Mucosa of rectum (tissue), 2 donors: ENCODE measurements around the gene SETBP1.

Experiments used
- H3K27ac ChIP-seq, 2 donors: one replicate each; pipeline ENCODE4 v1.7.0; 2013; ENCODE audit warnings: inconsistent platforms in 2 of 2, low read depth in 2 of 2, low read length in 2 of 2
- H3K27me3 ChIP-seq, 2 donors: one replicate each; pipeline ENCODE4 v1.7.0; 2013; ENCODE audit warnings: low read length in 2 of 2; ENCODE audit not compliant: control insufficient read depth in 2 of 2, insufficient read depth in 2 of 2
- H3K36me3 ChIP-seq, 2 donors: one replicate each; pipeline ENCODE4 v1.7.0; 2013; ENCODE audit warnings: low read length in 2 of 2; ENCODE audit not compliant: control insufficient read depth in 2 of 2, insufficient read depth in 2 of 2
- H3K4me1 ChIP-seq, 2 donors: one replicate each; pipeline ENCODE4 v1.7.0; 2013; ENCODE audit warnings: low read length in 2 of 2, mild to moderate bottlenecking in 1 of 2; ENCODE audit not compliant: control insufficient read depth in 2 of 2, insufficient read depth in 2 of 2
- H3K4me3 ChIP-seq, 2 donors: one replicate each; pipeline ENCODE4 v1.7.0; 2013; ENCODE audit warnings: low read length in 2 of 2
- H3K9ac ChIP-seq, 2 donors: one replicate each; pipeline ENCODE4 v1.7.0; 2013; ENCODE audit warnings: low read length in 2 of 2, low read depth in 1 of 2, mild to moderate bottlenecking in 1 of 2
- H3K9me3 ChIP-seq, 2 donors: one replicate each; pipeline ENCODE4 v1.7.0; 2013; ENCODE audit warnings: low read length in 2 of 2; ENCODE audit not compliant: control insufficient read depth in 2 of 2
- donor health status: healthy.
- donor health status: Normal muscosa, but diverticular disease.

Gene SETBP1

DNA sequence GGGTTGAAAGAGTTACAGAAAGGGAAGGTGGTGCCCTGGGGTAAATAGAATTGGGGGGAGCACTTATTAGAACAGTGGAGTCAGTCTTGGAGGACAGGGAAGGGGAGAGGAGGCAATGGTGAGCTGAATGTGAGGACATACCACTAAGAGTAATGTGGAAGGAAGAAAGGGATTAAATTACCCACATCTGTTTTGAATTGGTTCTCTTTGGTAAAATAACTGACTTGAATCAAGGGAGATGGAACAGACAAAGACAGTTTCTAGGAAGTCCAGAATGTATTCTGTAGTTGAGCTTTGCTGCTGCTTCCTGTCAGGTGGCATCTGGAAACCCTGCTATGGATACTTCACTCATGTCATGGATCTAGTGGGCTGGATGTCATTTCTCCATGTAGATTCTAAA is 6.7 kb downstream of the SETBP1 start:
- H3K9ac ChIP-seq: no peak overlapping the region
- no peaks in the 10 kb centered on the region for H3K36me3 ChIP-seq
- H3K9me3 ChIP-seq: no peaks in the 10 kb centered on the region
- H3K4me3 ChIP-seq: no peak overlapping the region
- no peaks in the 10 kb centered on the region for H3K27me3 ChIP-seq
- no peak overlapping the region for H3K27ac ChIP-seq
- H3K4me1 ChIP-seq: peaks cover 2 to 11% of the 10 kb centered on the region in 2 donors

DNA sequence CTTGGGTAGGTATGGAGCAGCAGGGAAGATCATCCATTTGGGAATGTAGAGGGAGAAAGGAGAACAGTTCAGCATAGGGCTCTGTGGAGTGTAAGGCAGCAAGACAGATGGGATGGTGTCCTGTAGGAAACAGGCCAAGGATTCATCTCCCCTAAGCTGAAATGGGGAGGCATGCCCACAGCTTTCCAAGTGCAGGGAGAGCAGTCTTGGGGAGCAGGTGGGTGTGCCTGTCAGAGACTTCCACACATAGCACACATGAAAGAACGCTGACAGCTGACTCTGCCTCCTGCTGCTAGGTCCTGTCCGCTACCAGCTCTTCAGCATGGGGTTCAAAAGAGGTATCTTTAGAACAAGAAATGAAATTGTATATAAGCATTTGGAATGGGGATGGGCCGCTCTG is 9.0 kb downstream of the SETBP1 start:
- no peak overlapping the region for H3K27ac ChIP-seq
- H3K36me3 ChIP-seq: no peaks in the 10 kb centered on the region
- H3K4me1 ChIP-seq: peaks cover 0 to 6% of the 10 kb centered on the region in 2 donors

DNA sequence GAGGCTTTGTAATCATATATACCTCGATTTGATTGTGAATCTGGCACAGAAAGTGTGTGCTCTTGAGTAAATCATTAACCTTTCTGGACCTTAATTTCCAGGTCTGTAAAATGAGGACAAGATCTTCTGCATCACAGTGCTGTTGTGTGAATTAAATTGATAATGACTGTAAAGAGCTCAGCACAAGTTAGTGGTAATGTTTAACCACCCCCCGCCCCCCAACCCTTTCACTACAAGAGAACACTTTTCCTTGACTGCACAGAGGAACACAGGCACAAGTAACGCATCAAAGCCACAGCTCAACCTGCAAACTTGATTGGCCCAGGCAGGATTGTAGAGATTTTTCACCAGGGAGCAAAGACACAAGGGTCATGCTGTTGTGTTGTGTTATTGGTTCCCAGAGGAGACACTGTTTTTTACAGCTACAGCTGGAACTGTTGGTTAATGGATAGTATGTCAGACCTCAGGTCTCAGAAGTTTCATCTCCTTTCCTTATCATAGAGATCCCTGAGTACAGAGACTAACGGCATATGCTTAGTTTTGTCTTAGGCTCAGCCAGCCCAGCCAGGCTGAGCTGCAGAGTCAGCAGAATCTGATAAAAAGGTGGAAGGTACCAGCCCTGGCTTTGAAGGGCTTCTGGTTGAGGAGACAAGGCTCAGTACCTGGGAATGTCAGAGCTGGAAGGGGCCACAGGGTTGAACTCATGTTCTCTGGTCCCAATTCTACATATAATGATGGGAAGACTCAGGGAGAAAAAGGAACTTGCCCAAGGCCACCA is 10.6 kb downstream of the SETBP1 start:
- Histone ChIP-seq H3K27me3 (no peaks in the 10 kb centered on the region), H3K36me3 (no peaks in the 10 kb centered on the region), H3K4me1 (peaks cover 0 to 6% of the 10 kb centered on the region in 2 donors), H3K4me3 (no peak overlapping the region), H3K27ac (no peak overlapping the region), H3K9me3 (no peaks in the 10 kb centered on the region), H3K9ac (no peak overlapping the region)

More for the DNA sequence above, 9.0 kb downstream of the SETBP1 start:
- no peaks in the 10 kb centered on the region for H3K9me3 ChIP-seq
- H3K27me3 ChIP-seq: no peaks in the 10 kb centered on the region
- H3K4me3 ChIP-seq: no peak overlapping the region
- H3K9ac ChIP-seq: no peak overlapping the region

DNA sequence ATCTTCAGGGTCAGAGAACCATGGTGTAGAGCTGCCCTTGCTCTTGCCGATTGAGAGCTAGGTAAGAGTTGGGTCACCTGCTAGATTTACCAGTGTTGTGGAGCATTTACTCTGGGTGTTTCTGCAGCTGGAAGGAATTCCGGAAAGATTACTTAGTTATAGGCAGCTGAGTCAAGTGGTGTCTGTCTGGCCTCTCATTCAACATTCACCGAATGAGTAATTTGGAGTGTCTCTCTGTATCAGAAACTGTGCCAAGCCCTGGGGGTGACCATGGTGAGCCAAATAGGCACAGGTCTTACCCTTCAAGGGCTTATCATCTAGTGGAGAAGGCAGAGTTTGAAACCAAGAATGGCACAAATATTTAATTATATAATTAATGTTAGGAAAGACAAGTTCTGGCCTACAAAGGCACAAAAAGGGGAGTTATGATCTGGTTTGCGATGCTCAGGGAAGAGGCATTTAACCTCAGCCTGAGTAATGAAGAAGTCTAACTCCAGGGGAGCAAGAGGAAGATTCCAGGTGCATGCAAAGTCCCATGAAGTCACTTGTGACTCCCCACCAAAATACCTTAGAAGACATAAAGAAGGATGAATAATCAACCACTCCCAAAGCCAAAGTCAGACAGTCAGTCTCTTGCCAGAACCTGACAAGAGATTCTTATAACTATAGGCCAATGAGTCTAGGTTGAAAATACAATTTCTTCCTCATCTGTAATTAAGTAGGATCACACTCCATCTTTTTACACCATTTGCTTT is 12.5 kb downstream of the SETBP1 start:
- H3K4me1 ChIP-seq: peaks cover 0 to 6% of the 10 kb centered on the region in 2 donors
- no peak overlapping the region for H3K27ac ChIP-seq

DNA sequence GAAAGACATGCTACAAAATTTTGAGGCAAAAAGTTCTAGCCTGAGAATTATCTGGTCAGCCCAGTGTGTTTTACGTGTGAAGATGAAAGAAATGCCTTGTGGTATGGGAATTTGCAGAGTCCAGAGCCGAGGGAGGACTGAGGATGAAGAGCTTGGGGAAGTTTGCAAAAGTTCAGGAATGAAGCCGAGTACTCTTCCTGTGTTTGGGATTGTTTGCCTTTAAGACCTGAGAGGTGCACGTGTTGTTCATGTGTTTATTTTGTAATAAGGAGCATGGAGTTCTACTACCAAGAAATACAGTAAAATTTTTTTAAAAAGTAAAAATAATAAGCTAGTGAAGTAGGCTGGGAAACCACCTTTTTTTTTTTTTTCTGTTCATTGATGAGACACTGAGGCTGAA is 14.8 kb downstream of the SETBP1 start:
- Histone ChIP-seq H3K27me3 (no peaks in the 10 kb centered on the region), H3K9me3 (no peaks in the 10 kb centered on the region), H3K9ac (no peak overlapping the region), H3K27ac (no peak overlapping the region), H3K4me1 (peaks cover 0 to 6% of the 10 kb centered on the region in 2 donors), H3K4me3 (no peak overlapping the region), H3K36me3 (no peaks in the 10 kb centered on the region)

More for the DNA sequence above, 12.5 kb downstream of the SETBP1 start:
- Histone ChIP-seq H3K9me3 (no peaks in the 10 kb centered on the region), H3K4me3 (no peak overlapping the region), H3K36me3 (no peaks in the 10 kb centered on the region), H3K27me3 (no peaks in the 10 kb centered on the region), H3K9ac (no peak overlapping the region)

DNA sequence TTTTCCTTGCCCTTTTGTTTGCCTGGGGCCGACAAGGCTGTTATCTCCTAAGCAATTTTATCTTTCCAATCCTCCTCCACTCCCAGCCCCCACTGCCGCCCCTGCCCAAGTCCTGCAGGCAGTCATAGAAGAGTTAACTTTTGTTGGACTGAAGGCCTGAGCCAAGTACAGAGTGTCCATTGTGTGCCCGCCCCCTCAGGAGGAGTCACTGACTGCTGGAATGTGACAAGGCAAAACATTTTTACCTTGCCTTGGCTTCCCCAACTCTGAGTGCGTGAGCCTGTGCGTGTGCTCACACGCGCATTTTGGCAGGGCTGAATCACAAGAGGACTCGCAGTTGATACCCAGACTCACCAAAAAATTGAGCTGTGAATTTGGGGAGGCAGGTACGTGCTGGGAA is 16.2 kb downstream of the SETBP1 start:
- Histone ChIP-seq H3K4me1 (no peaks in the 10 kb centered on the region), H3K4me3 (no peak overlapping the region), H3K27ac (no peak overlapping the region)

DNA sequence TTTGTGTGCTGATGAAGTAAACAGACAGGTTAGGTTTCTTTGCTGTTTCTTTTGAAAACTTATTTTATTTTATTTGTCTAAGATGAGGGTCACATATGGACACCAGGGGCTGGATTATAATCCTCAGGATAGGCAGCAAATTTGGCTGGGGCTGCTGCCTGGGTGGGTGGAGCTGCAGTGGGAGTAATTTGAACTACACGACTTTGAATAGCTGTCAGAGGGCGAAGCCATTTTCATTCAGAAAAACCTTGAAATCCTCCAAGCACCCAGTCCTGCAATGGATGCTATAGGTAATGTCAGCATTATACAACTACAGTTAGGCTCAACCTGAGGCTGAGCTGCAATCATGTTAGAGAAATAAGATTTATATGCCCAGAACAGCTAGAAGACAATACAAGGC is 16.6 kb downstream of the SETBP1 start:
- H3K27ac ChIP-seq: no peak overlapping the region
- no peak overlapping the region for H3K9ac ChIP-seq
- H3K36me3 ChIP-seq: no peaks in the 10 kb centered on the region
- no peaks in the 10 kb centered on the region for H3K4me1 ChIP-seq
- no peak overlapping the region for H3K4me3 ChIP-seq
- H3K9me3 ChIP-seq: no peaks in the 10 kb centered on the region
- H3K27me3 ChIP-seq: no peaks in the 10 kb centered on the region

More for the DNA sequence above, 16.2 kb downstream of the SETBP1 start:
- no peaks in the 10 kb centered on the region for H3K27me3 ChIP-seq
- H3K36me3 ChIP-seq: no peaks in the 10 kb centered on the region
- no peaks in the 10 kb centered on the region for H3K9me3 ChIP-seq
- H3K9ac ChIP-seq: no peak overlapping the region

DNA sequence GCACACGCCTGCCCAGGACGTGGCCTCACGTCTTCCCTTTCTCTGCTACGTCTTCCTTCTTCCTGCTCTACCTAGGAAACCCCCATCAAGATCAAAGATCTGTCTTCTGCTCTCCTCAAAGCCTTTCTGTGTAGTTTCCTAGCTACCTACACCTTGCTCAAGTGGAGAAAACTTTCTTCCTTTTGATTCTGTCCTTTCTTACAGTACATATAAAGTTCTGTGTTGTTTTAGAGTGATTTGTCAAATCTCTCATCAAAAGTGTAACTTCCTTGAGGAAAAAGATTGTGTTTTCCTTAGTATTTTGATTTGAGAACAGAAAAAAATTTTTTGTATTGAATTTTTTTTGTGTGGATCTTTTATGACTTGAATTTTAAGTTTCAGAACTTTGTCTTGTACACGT is 17.8 kb downstream of the SETBP1 start:
- H3K4me1 ChIP-seq: no peaks in the 10 kb centered on the region
- H3K9me3 ChIP-seq: no peaks in the 10 kb centered on the region
- no peaks in the 10 kb centered on the region for H3K27me3 ChIP-seq
- no peak overlapping the region for H3K9ac ChIP-seq
- H3K36me3 ChIP-seq: no peaks in the 10 kb centered on the region
- H3K4me3 ChIP-seq: no peak overlapping the region
- H3K27ac ChIP-seq: no peak overlapping the region

DNA sequence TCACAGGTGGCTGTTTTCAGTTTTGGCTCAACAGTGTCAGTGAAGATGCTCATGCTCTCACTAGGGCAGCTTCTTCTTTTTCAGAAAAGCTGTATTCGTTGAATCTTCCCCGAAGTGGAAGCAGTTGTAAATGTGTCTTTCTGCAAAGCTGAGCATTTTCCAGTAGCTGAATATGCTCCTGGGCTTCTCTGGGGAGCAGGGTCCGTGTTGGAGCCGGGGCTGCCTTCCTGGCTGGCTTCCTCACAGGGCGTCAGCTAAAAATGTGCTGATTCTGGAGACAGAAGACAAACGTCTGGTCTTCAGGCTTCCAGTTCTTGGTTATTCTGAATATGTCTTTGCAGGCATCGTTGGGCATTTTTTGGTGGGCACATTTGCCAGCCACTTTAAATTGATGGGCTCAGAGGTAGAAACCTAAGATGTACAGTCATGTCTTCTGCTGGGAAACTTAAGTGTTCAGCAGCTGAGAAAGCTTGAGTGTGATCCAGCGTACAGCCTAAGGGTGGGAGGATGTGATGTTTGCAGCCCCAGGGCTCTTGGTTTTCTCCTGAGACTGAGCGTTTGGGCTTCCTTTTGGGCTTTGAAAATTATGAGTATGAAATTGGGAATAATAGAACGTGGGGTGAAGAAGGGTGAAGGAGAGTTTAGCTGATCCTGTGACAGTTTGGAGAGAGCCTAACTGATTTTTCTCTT is 19.0 kb downstream of the SETBP1 start:
- Histone ChIP-seq H3K4me3 (no peak overlapping the region), H3K36me3 (no peaks in the 10 kb centered on the region), H3K9me3 (no peaks in the 10 kb centered on the region), H3K4me1 (no peaks in the 10 kb centered on the region), H3K9ac (no peak overlapping the region), H3K27ac (peak overlapping the region in 1 of 2 donors; percentile 18), H3K27me3 (no peaks in the 10 kb centered on the region)

DNA sequence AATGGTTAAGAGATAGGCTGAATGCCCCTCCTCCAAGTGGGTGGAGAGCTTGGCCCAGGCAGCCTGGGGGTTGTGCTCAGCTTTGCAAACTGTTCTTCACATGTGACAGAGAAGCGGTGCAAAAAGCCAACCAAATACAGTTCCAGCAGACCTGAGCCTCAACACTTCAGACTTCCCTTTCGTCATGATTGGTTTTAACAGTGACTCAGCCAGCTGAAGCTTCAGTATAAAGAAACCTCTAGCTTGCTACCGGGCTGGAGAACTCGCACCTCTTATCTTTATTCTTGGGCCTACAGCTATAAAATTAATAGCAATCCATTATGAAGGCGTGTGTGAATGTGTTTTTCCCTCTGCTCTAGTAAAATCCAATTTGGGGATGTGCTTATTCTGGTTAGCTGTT is 20.0 kb downstream of the SETBP1 start:
- Histone ChIP-seq H3K4me1 (no peaks in the 10 kb centered on the region), H3K27ac (peak overlapping the region; percentile 26 to 39), H3K27me3 (no peaks in the 10 kb centered on the region), H3K36me3 (no peaks in the 10 kb centered on the region), H3K9ac (no peak overlapping the region), H3K9me3 (no peaks in the 10 kb centered on the region), H3K4me3 (no peak overlapping the region)
